ENCODE results near the gene AMHR2.
"Not testable (repeated sequence)": the region's sequence is repeated elsewhere in the genome, so short reads cannot be mapped to it uniquely, and the experiment has no call there.

AMHR2 gene

GRCh38 chr12:53418221-53418620 is 5.4 kb upstream of the AMHR2 start:
- DNase-seq (ENCODE audit: extremely low read depth, low read depth), result no peak
- H3K4me3 ChIP-seq (replicated peaks; ENCODE audit: low read depth, low read length), result no peak overlapping the region
- TF ChIP-seq, protein P1, sequence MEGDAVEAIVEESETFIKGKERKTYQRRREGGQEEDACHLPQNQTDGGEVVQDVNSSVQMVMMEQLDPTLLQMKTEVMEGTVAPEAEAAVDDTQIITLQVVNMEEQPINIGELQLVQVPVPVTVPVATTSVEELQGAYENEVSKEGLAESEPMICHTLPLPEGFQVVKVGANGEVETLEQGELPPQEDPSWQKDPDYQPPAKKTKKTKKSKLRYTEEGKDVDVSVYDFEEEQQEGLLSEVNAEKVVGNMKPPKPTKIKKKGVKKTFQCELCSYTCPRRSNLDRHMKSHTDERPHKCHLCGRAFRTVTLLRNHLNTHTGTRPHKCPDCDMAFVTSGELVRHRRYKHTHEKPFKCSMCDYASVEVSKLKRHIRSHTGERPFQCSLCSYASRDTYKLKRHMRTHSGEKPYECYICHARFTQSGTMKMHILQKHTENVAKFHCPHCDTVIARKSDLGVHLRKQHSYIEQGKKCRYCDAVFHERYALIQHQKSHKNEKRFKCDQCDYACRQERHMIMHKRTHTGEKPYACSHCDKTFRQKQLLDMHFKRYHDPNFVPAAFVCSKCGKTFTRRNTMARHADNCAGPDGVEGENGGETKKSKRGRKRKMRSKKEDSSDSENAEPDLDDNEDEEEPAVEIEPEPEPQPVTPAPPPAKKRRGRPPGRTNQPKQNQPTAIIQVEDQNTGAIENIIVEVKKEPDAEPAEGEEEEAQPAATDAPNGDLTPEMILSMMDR (IDR thresholded peaks at IDR 0.05; ENCODE audit: low read depth, low read length, missing control alignments), result no peak

DNA sequence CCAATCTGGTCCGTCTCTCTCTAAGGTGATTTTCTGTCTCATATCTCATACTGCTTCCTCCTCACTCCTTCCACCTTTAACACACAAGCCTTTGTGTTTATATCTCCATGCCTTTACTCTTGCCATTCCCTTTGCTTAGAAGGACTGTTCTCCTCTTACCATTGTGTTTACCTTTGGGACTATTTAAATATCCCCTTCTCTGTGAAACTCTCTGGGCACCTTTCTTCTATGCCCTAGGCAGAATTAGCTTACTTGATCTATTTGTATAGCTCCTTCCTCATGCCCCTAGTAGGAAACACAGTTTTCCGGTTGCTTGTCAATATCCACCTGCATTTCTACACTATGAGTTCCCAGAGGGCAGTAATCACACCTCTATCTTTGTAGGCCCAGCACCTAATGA is 3.9 kb upstream of the AMHR2 start:
- H3K4me3 ChIP-seq (replicated peaks; ENCODE audit: low read depth, low read length), result no peak overlapping the region
- DNase-seq (ENCODE audit: extremely low read depth, low read depth), result no peak
- TF ChIP-seq, protein P1 (IDR thresholded peaks at IDR 0.05; ENCODE audit: low read depth, low read length, missing control alignments), result no peak

DNA sequence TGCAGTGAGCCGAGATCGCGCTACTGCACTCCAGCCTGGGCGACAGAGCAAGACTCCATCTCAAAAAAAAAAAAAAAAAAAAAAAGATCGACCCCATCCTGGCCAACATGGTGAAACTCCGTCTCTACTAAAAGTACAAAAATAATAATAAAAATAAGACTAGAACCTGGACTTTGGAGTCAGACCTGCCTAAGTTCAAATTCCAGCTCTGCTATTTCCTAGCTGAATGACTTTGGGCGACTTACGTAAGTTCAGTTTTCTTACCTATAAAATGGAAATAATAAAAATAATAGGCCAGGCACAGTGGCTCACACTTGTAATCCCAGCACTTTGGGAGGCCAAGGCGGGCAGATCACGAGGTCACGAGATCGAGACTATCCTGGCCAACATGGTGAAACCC is 1.4 kb upstream of the AMHR2 start:
- DNase-seq (ENCODE audit: extremely low read depth, low read depth); H3K4me3 ChIP-seq (replicated peaks; ENCODE audit: low read depth, low read length): not testable (repeated sequence)

GRCh38 chr12:53424626-53425514 is 1.2 kb downstream of the AMHR2 start:
- TF ChIP-seq, protein P1 (IDR thresholded peaks at IDR 0.05; ENCODE audit: low read depth, low read length, missing control alignments), result no peak
- no peak for DNase-seq (ENCODE audit: extremely low read depth, low read depth)
- no peak overlapping the region for H3K4me3 ChIP-seq (replicated peaks; ENCODE audit: low read depth, low read length)

GRCh38 chr12:53425515-53426150 is 2.0 kb downstream of the AMHR2 start:
- no peak overlapping the region for H3K4me3 ChIP-seq (replicated peaks; ENCODE audit: low read depth, low read length)
- DNase-seq (ENCODE audit: extremely low read depth, low read depth), result no peak
- TF ChIP-seq, protein P1 (IDR thresholded peaks at IDR 0.05; ENCODE audit: low read depth, low read length, missing control alignments), result no peak

DNA sequence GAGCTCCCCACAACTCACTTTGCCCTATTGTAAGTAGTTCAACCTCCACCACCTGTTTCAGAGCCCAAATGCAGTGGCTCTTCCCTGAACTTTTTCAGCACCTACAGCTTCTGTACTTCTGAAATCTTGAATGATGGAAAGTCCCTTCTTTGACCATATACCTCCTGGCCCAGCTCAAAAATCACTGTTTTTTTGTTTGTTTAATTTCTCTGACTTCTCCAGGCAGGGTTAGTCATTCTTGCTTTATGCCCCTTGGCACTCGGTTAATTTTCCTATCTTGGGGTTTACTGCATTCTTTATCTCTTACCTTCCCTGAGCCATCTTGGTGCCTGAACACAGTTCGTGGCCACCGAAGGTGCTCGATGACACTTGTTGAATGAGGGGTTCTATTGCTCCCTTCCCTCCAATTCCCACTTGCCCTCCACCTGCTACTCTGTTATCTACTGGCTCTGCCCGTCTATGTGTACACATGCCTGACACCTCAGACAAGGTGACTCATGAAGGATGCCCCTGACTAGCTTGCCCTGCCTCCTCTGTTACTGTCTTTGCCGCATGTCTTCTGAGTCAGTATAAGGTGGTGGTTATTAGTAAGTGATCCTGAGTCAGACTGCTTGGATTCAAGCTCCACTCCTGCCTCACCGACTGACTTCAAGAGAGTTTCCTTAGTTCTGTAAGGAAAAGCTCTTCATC is 4.4 kb downstream of the AMHR2 start:
- H3K4me3 ChIP-seq (replicated peaks; ENCODE audit: low read depth, low read length), result no peak overlapping the region
- TF ChIP-seq, protein P1 (IDR thresholded peaks at IDR 0.05; ENCODE audit: low read depth, low read length, missing control alignments), result no peak
- peak; percentile 47 for DNase-seq (ENCODE audit: extremely low read depth, low read depth)

GRCh38 chr12:53428741-53429140 is 5.1 kb downstream of the AMHR2 start:
- TF ChIP-seq, protein P1 (IDR thresholded peaks at IDR 0.05; ENCODE audit: low read depth, low read length, missing control alignments), result no peak
- no peak for DNase-seq (ENCODE audit: extremely low read depth, low read depth)

More at GRCh38 chr12:53428741-53429140, 5.1 kb downstream of the AMHR2 start:
- no peak overlapping the region for H3K4me3 ChIP-seq (replicated peaks; ENCODE audit: low read depth, low read length)

Data from HFF-Myc (cell line).